ENCODE results near the gene GARRE1. TPM values are rescaled to one million over a fixed set of nuclear protein-coding genes. Genes with fewer than 3 reads are reported as not detected.

GARRE1 gene
- total RNA-seq, 1 experiment from 2014 or later, result 16.9 TPM

DNA sequence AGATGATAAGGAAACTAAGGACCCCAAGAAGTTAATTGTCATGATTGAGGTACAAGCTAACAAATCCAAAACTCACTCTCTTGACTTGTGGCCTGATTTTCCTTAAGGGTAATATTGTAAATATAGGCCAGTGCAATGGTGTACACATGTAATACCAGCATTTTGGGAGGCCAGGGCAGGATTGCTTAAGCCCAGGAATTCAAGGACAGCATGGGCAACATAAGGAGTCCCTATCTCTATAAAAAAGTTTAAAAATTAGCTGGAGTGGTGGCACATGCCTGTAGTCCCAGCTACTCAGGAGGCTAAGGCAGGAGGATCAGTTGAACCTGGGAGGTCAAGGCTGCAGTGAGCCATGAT, 28.7 kb upstream of the GARRE1 start:
- Histone ChIP-seq H2AFZ (ENCODE audit: low read depth, low read length, poor library complexity, severe bottlenecking) (no peak overlapping the region), H3K36me3 (ENCODE audit: control insufficient read depth in 1 of 2, insufficient read depth in 2 of 2, low read length in 2 of 2) (peaks cover 69 to 77% of the 10 kb centered on the region in 2 experiments), H3K4me2 (ENCODE audit: low read length) (no peak overlapping the region), H3K79me2 (ENCODE audit: insufficient read depth, low read length) (peaks cover 41% of the 10 kb centered on the region), H3K9me3 (ENCODE audit: control insufficient read depth in 1 of 2, insufficient read depth in 1 of 2, low read depth in 1 of 2, low read length in 2 of 2) (no peaks in the 10 kb centered on the region), H4K20me1 (ENCODE audit: insufficient read depth) (0 out of 2 replicates have a peak, but pooled peaks cover 2% of the 10 kb centered on the region), H3K4me1 (ENCODE audit: control insufficient read depth in 1 of 2, insufficient read depth in 2 of 2, low read length in 2 of 2) (peaks cover 7 to 14% of the 10 kb centered on the region in 2 experiments; a peak in 2 of 4 replicates), H3K27ac (ENCODE audit: low read depth, low read length) (no peak overlapping the region), H3K27me3 (ENCODE audit: insufficient read depth, low read length) (no peaks in the 10 kb centered on the region), H3K9ac (ENCODE audit: low read length) (no peak overlapping the region), H3K4me3 (replicated peaks in 1 of 2; ENCODE audit: low read depth in 1 of 2, low read length in 2 of 2) (no peak overlapping the region), H3K9me2 (ENCODE audit: insufficient read depth) (no peaks in the 10 kb centered on the region)
- no peak for ATAC-seq
- RAD21 ChIA-PET (ENCODE audit: low non-redundant PET in 1 of 2, low total read pairs in 2 of 2, uncharacterized antibody in 2 of 2, unreplicated experiment in 2 of 2), result no interaction called here
- intact Hi-C loops (cut with micrococcal nuclease), result no loop called here
- POLR2A ChIA-PET, result no interaction called here
- no peak for DNase-seq (ENCODE audit: low read depth, low spot score)
- TF ChIP-seq CEBPB (IDR thresholded peaks at IDR 0.05; ENCODE audit: low read depth) (no peak), JUND (IDR thresholded peaks at IDR 0.05) (no peak), TCF7L2 (IDR thresholded peaks at IDR 0.05; ENCODE audit: borderline replicate concordance, extremely low read depth, insufficient read depth, insufficient read length) (no peak), POLR2A (IDR thresholded peaks at IDR 0.05; ENCODE audit: borderline replicate concordance, extremely low read depth, insufficient read depth, insufficient read length) (no peak), ZNF274 (IDR thresholded peaks at IDR 0.05; ENCODE audit: low read depth, low read length) (no peak), ZFX (IDR thresholded peaks at IDR 0.05) (no peak), FOSL1 (IDR thresholded peaks at IDR 0.05; ENCODE audit: low read depth) (no peak), ZBTB33 (IDR thresholded peaks at IDR 0.05; ENCODE audit: extremely low read depth, insufficient replicate concordance, low read length) (no peak), REST (IDR thresholded peaks at IDR 0.05; ENCODE audit: low read depth) (no peak), POLR2AphosphoS5 (IDR thresholded peaks at IDR 0.05; ENCODE audit: low read depth, low read length) (no peak), SIN3A (IDR thresholded peaks at IDR 0.05; ENCODE audit: low read depth) (no peak), SRF (IDR thresholded peaks at IDR 0.05; ENCODE audit: low read depth) (no peak)
- TF ChIP-seq, protein P1, sequence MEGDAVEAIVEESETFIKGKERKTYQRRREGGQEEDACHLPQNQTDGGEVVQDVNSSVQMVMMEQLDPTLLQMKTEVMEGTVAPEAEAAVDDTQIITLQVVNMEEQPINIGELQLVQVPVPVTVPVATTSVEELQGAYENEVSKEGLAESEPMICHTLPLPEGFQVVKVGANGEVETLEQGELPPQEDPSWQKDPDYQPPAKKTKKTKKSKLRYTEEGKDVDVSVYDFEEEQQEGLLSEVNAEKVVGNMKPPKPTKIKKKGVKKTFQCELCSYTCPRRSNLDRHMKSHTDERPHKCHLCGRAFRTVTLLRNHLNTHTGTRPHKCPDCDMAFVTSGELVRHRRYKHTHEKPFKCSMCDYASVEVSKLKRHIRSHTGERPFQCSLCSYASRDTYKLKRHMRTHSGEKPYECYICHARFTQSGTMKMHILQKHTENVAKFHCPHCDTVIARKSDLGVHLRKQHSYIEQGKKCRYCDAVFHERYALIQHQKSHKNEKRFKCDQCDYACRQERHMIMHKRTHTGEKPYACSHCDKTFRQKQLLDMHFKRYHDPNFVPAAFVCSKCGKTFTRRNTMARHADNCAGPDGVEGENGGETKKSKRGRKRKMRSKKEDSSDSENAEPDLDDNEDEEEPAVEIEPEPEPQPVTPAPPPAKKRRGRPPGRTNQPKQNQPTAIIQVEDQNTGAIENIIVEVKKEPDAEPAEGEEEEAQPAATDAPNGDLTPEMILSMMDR (IDR thresholded peaks at IDR 0.05 in 2 of 3, conservative IDR thresholded peaks at IDR 0.05 in 1 of 3; ENCODE audit: borderline replicate concordance in 1 of 3, insufficient read depth in 1 of 3, low read depth in 2 of 3, low read length in 2 of 3), result no peak
- TF ChIP-seq, protein P2, sequence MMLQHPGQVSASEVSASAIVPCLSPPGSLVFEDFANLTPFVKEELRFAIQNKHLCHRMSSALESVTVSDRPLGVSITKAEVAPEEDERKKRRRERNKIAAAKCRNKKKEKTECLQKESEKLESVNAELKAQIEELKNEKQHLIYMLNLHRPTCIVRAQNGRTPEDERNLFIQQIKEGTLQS (IDR thresholded peaks at IDR 0.05), result no peak
- CTCF ChIA-PET, result interaction anchor here (1.2 kb wide), 1 partner anchor 448 kb away, joined by 3 read pairs; no protein-coding TSS in a partner anchor
- BruUV-seq (replicated peaks), result no TSS peak
